Mammary epithelial cell (primary cell): ENCODE data around the gene RABGAP1L.

Source experiments
- EZH2 ChIP-seq: IDR thresholded peaks from 2 replicates; pipeline ENCODE4 v1.6.1; 2012; ENCODE audit warnings: low read length, inconsistent platforms, borderline replicate concordance
- TF ChIP-seq, protein P1 (sequence below), 2 donors: IDR thresholded peaks in 1 of 2; conservative IDR thresholded peaks in 1 of 2; 2 replicates each; pipeline ENCODE4 v1.5.1; 2011 to 2012; ENCODE audit warnings: inconsistent platforms in 2 of 2, low read length in 2 of 2, mild to moderate bottlenecking in 2 of 2, control low read depth in 1 of 2, low read depth in 1 of 2; ENCODE audit not compliant: insufficient read depth in 1 of 2; ENCODE audit errors: extremely low read depth in 1 of 2

DNA sequence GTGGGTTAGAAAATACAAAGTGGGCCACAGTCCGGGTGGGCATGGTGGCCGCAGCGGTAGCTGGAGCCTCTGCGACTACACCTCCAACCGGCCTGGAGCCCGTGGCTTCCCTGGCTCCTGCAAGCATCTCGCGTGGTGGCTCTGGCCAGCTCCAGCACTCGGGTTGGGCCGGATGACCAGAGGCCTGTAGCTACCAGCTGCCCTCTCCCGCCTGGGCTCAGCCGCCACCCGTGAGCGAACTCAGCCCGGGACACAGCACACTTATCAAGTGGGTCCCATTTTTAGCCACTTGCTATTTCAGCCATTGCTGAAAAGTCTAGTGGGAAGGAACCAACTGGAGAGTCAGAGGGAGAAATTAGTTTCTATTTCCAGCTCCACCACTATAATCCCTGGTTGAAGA, 732.7 kb downstream of the RABGAP1L start:
- TF ChIP-seq, protein P1, sequence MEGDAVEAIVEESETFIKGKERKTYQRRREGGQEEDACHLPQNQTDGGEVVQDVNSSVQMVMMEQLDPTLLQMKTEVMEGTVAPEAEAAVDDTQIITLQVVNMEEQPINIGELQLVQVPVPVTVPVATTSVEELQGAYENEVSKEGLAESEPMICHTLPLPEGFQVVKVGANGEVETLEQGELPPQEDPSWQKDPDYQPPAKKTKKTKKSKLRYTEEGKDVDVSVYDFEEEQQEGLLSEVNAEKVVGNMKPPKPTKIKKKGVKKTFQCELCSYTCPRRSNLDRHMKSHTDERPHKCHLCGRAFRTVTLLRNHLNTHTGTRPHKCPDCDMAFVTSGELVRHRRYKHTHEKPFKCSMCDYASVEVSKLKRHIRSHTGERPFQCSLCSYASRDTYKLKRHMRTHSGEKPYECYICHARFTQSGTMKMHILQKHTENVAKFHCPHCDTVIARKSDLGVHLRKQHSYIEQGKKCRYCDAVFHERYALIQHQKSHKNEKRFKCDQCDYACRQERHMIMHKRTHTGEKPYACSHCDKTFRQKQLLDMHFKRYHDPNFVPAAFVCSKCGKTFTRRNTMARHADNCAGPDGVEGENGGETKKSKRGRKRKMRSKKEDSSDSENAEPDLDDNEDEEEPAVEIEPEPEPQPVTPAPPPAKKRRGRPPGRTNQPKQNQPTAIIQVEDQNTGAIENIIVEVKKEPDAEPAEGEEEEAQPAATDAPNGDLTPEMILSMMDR (conservative IDR thresholded peaks at IDR 0.05 in 1 of 2, IDR thresholded peaks at IDR 0.05 in 1 of 2; ENCODE audit: extremely low read depth in 1 of 2, insufficient read depth in 1 of 2, low read depth in 1 of 2, low read length in 2 of 2): no peak
- no peak for TF ChIP-seq EZH2
